ENCODE data around the gene MVP. TPM values are rescaled to one million over a fixed set of nuclear protein-coding genes. Genes with fewer than 3 reads are reported as not detected.

The MVP gene
- total RNA-seq, 1 experiment from 2014 or later, result 164 TPM

GRCh38 chr16:29806099-29806579, 14.1 kb upstream of the MVP start, which contains the start of gene MAZ:
TSS of gene MAZ (plus strand) at chr16:29806529. CDS start at chr16:29806702, 173 bp downstream.
- TF ChIP-seq CTCF (IDR thresholded peaks at IDR 0.05; ENCODE audit: unreplicated experiment), result no peak
- intact Hi-C loops (cut with micrococcal nuclease; ENCODE audit: unreplicated experiment), result no loop called here
- Mint-ChIP-seq H3K36me3 (ENCODE audit: insufficient read depth, unreplicated experiment) (peaks cover 83% of the 10 kb centered on the region), H3K4me3 (ENCODE audit: low read depth, unreplicated experiment) (peak within 1 kb of the TSS; percentile 89), H3K27ac (ENCODE audit: unreplicated experiment) (peak within 1 kb of the TSS; percentile 96), H3K27me3 (ENCODE audit: unreplicated experiment) (no peaks in the 10 kb centered on the region), H3K9me3 (ENCODE audit: low read depth, unreplicated experiment) (no peaks in the 10 kb centered on the region), H3K4me1 (ENCODE audit: low read depth, unreplicated experiment) (peaks cover 34% of the 10 kb centered on the region)
- no TSS peak for BruUV-seq (replicated peaks)
- DNase-seq, result peak; percentile 85
- CTCF ChIA-PET, result interaction anchor here (0.5 to 2.7 kb wide), 2 partner anchors 10 to 129 kb away, joined by 3 to 35 read pairs; partner anchors contain the start of gene PAGR1

GRCh38 chr16:29806641-29807425, 13.4 kb upstream of the MVP start:
- TF ChIP-seq CTCF (IDR thresholded peaks at IDR 0.05; ENCODE audit: unreplicated experiment), result no peak
- CTCF ChIA-PET, result interaction anchor here (0.9 to 2.7 kb wide), 7 partner anchors 10 to 106 kb away, joined by 3 to 35 read pairs (median 7); partner anchors contain the start of genes ASPHD1, KIF22 and PAGR1
- H3K27ac Mint-ChIP-seq (ENCODE audit: unreplicated experiment), result peak overlapping the region; percentile 96
- peak; percentile 75 for DNase-seq
- no TSS peak for BruUV-seq (replicated peaks)
- peaks cover 34% of the 10 kb centered on the region for H3K4me1 Mint-ChIP-seq (ENCODE audit: low read depth, unreplicated experiment)
- H3K9me3 Mint-ChIP-seq (ENCODE audit: low read depth, unreplicated experiment), result no peaks in the 10 kb centered on the region
- H3K4me3 Mint-ChIP-seq (ENCODE audit: low read depth, unreplicated experiment), result peak overlapping the region; percentile 72
- peaks cover 3% of the 10 kb centered on the region for H3K27me3 Mint-ChIP-seq (ENCODE audit: unreplicated experiment)
- H3K36me3 Mint-ChIP-seq (ENCODE audit: insufficient read depth, unreplicated experiment), result peaks cover 90% of the 10 kb centered on the region
- intact Hi-C loops (cut with micrococcal nuclease; ENCODE audit: unreplicated experiment), result no loop called here

GRCh38 chr16:29807426-29808218, 12.6 kb upstream of the MVP start:
- no peaks in the 10 kb centered on the region for H3K9me3 Mint-ChIP-seq (ENCODE audit: low read depth, unreplicated experiment)
- DNase-seq, result peak; percentile 91
- BruUV-seq (replicated peaks), result TSS peak; percentile 58
- peaks cover 11% of the 10 kb centered on the region for H3K27me3 Mint-ChIP-seq (ENCODE audit: unreplicated experiment)
- intact Hi-C loops (cut with micrococcal nuclease; ENCODE audit: unreplicated experiment), result no loop called here
- H3K4me3 Mint-ChIP-seq (ENCODE audit: low read depth, unreplicated experiment), result peak overlapping the region; percentile 72
- H3K27ac Mint-ChIP-seq (ENCODE audit: unreplicated experiment), result peak overlapping the region; percentile 96
- CTCF ChIA-PET, result interaction anchor here (0.5 to 2.7 kb wide), 9 partner anchors 9 to 107 kb away, joined by 3 to 35 read pairs (median 6); partner anchors contain the start of genes ASPHD1, KIF22 and PAGR1
- TF ChIP-seq CTCF (IDR thresholded peaks at IDR 0.05; ENCODE audit: unreplicated experiment), result peak; percentile 30
- peaks cover 88% of the 10 kb centered on the region for H3K36me3 Mint-ChIP-seq (ENCODE audit: insufficient read depth, unreplicated experiment)
- peaks cover 34% of the 10 kb centered on the region for H3K4me1 Mint-ChIP-seq (ENCODE audit: low read depth, unreplicated experiment)

- CTCF ChIA-PET, result interaction anchor here (0.5 to 2.7 kb wide), 8 partner anchors 8 to 135 kb away, joined by 3 to 35 read pairs (median 6); partner anchors contain the start of genes ASPHD1, KIF22 and PAGR1
- Mint-ChIP-seq H3K4me1 (ENCODE audit: low read depth, unreplicated experiment) (peaks cover 34% of the 10 kb centered on the region), H3K27ac (ENCODE audit: unreplicated experiment) (peak overlapping the region; percentile 96), H3K4me3 (ENCODE audit: low read depth, unreplicated experiment) (peak overlapping the region; percentile 72), H3K27me3 (ENCODE audit: unreplicated experiment) (peaks cover 18% of the 10 kb centered on the region), H3K9me3 (ENCODE audit: low read depth, unreplicated experiment) (no peaks in the 10 kb centered on the region), H3K36me3 (ENCODE audit: insufficient read depth, unreplicated experiment) (peaks cover 82% of the 10 kb centered on the region)
- no TSS peak for BruUV-seq (replicated peaks)
- no peak for DNase-seq
- no peak for TF ChIP-seq CTCF (IDR thresholded peaks at IDR 0.05; ENCODE audit: unreplicated experiment)
- intact Hi-C loops (cut with micrococcal nuclease; ENCODE audit: unreplicated experiment), result no loop called here
Measured at GRCh38 chr16:29808219-29808900, 11.9 kb upstream of the MVP start.
